Neural progenitor cell (in vitro differentiated cells): ENCODE results near the gene CENPP.

Experiments used
- EZH2 ChIP-seq: fragments of 200-600 bp; sonication (generic); IDR thresholded peaks from 2 replicates; pipeline ENCODE4 v1.6.1; 2017; ENCODE audit warnings: antibody characterized with exemption, mild to moderate bottlenecking, moderate library complexity
- TF ChIP-seq, protein P1 (sequence below): fragments of 200-600 bp; sonication (generic); IDR thresholded peaks from 2 replicates; pipeline ENCODE4 v1.5.1; 2017; ENCODE audit warnings: antibody characterized with exemption, mild to moderate bottlenecking

DNA sequence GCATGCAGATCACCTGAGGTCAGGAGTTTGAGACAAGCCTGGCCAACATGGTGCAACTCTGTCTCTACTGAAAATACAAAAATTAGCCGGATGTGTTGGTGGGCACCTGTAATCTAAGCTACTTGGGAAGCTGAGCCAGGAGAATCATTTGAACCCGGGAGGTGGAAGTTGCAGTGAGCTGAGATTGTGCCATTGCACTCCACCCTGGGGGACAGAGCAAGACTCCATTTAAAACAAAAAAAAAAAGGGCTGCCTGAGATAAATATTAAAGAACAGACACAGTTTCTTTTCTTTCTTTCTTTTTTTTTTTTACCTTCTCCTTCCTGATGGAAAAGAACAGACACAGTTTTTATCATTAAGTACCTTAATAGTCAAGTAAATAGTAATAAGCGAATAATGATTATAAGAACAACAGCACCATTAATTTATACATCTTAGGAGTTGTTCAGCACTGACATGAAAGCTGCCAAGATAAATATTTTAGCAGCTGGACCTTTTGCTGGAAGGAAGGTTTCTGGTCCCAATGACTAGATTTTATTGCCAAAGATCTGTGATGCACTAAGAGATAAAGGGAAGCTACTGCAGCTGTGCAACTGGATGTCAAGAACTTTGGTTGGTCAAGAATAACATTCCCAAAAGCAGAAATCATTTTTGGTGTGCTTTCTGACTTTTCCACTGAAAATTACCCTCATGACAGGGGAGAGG, 7.0 kb downstream of the CENPP start:
- TF ChIP-seq, protein P1, sequence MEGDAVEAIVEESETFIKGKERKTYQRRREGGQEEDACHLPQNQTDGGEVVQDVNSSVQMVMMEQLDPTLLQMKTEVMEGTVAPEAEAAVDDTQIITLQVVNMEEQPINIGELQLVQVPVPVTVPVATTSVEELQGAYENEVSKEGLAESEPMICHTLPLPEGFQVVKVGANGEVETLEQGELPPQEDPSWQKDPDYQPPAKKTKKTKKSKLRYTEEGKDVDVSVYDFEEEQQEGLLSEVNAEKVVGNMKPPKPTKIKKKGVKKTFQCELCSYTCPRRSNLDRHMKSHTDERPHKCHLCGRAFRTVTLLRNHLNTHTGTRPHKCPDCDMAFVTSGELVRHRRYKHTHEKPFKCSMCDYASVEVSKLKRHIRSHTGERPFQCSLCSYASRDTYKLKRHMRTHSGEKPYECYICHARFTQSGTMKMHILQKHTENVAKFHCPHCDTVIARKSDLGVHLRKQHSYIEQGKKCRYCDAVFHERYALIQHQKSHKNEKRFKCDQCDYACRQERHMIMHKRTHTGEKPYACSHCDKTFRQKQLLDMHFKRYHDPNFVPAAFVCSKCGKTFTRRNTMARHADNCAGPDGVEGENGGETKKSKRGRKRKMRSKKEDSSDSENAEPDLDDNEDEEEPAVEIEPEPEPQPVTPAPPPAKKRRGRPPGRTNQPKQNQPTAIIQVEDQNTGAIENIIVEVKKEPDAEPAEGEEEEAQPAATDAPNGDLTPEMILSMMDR: no peak
- no peak for TF ChIP-seq EZH2
